NCI-H526 treated with DMSO at 0.1 percent for 48 hours (cell line): Measurements from ENCODE around the gene B2M.
"Not testable (repeated sequence)": the region's sequence is repeated elsewhere in the genome, so short reads cannot be mapped to it uniquely, and the experiment has no call there.

Experiments
- DNase-seq: peaks from one replicate; lab custom pipeline; 2025; lab: John Stamatoyannopoulos, UW

Gene B2M

DNA sequence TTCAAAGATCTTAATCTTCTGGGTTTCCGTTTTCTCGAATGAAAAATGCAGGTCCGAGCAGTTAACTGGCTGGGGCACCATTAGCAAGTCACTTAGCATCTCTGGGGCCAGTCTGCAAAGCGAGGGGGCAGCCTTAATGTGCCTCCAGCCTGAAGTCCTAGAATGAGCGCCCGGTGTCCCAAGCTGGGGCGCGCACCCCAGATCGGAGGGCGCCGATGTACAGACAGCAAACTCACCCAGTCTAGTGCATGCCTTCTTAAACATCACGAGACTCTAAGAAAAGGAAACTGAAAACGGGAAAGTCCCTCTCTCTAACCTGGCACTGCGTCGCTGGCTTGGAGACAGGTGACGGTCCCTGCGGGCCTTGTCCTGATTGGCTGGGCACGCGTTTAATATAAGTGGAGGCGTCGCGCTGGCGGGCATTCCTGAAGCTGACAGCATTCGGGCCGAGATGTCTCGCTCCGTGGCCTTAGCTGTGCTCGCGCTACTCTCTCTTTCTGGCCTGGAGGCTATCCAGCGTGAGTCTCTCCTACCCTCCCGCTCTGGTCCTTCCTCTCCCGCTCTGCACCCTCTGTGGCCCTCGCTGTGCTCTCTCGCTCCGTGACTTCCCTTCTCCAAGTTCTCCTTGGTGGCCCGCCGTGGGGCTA lies at the start of gene B2M, which contains the start of gene PATL2:
B2M (plus strand) TSS at position 422 of the 647 bp plus-strand sequence; CDS start at position 452, 30 bp downstream.
PATL2 (minus strand) TSS at position 228 of the 647 bp plus-strand sequence. CDS start 34,833 bp downstream, outside the sequence.
- peak; percentile 94 for DNase-seq

DNA sequence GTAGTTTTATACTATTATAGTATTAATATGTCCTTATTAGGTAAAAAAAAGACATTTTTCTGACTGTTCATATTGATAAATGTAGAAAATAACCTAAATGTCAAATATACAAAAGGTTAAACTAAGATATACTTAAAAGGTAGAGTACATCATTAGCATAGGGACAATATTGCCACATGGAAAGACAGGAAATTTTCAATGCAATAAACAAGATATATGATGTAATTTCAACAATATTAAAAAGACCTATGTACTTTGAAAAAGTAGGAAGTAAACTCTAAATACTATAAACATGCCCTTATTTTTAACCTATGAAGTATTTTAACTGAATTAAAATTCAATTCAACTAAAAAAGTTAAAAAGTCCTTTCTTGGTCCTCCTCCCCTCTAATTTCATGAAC lies 49.7 kb upstream of the B2M start:
- no peak for DNase-seq

DNA sequence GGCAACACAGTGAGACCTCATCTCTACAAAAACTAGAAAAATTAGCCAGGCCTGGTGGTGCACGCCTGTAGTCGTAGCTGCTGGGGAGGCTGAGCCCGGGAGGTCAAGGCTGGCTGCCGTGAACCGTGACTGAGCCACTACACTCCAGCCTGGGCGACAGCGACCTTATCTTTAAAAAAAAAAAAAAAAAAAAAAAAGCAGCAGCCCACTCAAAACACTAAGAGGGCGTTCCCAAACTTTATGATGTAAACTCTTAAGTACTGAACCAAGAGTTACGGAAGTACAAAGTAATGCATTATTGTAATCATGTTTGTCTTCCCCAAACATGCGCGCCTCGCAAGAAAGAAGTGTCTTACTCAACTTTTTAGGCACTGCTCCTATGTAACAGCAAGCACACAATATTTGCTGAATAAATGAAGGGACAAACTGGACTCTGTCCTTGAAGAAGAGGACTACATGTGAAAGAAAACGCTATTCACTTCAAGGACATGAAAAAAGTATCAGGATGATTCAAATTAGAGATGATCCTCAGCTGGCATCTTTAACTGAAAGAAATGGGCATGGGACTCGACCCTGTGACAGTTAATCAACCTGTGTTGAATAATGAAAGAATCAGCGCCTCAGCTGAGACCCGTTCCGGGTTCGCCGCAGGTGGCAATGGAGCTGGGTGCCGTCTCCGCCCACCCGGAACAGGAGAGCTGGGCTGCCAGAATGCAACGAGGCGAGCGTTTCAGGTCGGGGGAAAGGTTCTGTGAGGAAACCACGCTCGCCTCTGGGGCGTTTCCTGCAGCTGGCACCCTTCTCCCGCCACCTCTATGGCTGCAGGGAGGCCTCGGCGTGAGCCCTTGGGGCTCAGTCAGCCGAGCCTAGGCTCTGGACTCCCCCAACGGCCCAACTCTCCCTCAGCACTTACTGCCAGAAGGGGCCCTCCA lies 48.6 kb upstream of the B2M start:
- DNase-seq = peak; percentile 57

DNA sequence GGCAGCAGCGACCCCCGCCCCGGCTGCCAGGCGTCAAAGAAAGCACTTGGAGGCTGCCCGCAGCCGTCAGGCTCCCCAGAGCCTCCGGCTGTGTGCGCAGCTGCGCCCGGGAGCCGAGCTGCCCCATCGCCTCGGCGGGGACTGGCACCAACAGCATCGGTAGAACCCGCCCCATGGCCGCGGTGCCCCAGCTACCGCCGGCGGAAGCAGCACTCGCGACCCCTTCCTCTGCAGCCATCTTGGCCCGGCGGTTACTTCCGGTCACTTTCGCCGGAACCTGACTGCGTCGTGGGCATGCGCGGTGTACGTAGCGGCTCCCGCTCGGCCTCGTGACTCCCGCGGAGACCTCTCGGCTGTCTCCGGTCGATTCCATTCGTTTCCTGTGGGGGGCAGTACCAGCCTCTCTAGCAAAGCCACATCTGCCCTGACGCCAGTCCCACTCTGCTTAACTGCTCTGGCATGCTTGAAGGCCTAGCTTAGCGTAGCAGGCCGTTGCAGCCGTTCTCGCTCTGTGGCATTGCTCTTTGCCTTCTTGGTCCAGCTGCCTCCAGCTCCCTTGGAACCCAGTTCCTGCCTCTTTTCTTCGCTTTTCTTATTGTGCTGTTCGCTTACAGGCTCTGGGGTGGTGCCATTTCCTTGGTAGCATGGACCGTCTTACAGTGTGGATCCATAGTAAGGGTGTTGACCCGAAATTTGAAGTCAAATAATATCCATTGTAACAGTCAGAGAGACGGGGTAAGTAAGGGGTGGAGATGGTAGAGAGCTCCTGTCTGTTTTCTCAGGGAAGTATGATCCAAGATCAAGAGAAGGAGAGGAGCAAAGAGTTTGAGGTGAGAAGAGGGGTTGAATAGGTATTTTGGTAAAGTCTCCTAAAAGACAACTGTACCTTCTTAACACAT lies 47.7 kb upstream of the B2M start, which contains the start of gene SPG11:
SPG11 (minus strand) TSS at position 253 of the 899 bp plus-strand sequence; CDS start at position 238, 15 bp downstream.
- DNase-seq = peak; percentile 96

DNA sequence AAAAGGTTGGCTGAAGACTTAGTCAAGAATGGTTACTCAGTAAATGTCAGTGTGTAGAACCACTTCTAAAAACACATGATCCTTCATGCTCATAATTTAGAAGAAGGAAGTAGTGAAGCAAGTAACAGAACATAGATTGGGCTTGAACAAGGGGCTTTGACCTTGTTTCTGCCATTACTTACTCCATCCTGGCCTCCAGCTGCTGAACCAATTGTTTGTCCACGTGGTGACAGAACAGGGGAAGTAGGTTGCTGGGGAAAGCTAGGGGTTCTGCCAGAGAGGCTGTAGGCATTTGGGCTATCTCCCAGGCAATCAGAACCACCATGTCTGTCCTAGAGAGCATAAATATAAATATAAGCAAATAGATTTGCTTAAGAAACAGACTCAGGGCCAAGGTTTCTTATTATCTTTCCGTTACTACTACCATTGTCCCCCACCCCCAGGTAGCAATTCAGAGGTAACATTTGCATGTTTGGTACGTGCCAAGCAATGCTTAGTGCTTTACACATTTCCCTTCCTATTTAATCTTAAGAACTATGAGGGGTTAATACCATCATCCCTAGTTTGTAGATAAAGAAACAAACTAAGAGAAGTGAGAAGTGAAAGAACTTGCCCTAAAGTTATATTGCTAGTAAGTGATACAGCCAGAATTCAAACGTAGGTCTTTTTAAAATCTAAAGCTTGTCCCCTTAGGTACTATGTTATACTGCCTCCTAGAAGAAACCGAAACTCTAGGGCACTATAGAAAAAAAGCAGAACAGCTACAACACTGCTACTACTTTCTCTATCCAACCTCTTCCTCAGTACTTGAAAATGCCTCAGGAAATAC lies 44.9 kb upstream of the B2M start:
- DNase-seq = no peak

DNA sequence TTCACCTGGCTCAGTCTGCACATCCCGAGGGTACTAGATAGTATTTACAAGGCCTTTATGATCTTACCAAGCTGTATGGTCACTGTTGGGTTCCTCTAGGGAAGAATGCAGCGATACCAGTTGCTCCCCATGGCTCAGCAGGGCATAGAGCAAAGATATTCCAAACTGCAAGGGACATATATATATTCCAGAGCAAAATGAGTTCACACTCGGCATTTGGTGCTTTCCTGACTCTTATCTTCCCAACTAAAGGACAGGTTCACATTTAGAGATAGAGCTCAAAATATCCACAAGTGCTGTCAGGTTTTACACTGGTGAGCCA lies 44.3 kb upstream of the B2M start:
- no peak for DNase-seq

DNA sequence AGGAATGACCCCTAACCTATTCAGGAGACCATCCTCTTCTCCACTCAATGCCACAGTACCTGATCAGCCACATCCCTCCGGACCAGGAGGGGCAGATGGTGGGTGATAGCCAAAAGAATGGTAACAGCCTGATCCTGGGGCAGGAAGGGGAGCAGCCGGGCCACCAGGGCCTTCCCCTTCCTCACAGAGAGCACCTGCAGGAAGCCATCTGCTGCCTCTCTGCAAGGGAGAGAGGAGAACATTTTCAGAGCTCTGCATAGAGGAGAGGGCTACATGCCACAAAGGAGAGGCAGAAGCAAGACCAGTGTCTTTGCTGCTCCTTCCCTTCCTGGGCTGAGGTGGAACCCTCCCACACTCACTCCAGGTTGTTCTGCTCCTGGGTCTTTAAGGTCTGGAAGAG lies 42.4 kb upstream of the B2M start:
- DNase-seq = no peak

DNA sequence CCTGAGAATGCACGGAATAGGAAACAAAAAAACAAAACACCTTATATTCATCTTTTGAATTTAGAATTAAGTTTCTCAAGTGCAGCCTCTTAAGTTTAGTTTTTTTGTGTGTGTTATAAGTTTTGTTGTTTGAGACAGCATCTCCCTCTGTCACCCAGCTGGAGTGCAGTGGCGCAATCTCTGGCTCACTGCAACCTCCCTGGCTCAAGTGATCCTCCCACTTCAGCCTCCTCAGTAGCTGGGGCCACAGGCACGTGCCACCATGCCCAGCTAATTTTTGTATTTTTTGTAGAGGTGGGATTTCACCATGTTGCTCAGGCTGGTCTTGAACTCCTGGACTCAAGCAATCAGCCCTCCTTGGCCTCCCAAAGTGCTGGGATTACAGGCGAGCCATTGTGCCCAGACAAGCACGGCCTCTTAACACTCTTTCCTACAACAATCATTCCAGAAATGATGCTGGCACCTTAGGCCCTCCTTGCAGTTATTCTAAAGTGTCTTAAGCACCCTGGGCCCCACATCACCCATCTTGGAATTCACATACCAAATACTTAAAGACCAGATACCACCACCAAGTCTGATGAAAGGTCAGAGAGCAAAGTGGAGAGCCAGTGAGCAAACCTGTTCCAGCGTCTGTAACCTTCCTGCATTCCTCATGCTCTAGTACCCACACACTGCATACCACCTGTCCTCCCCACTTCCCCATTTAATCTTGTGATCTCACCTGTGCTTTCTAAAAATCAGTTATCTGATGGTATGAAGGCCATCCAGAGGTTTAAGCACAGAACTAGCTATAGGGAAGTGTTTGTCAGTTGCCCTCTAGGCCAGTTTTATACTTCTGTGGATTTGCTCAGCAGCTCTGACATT lies 41.0 kb upstream of the B2M start:
- DNase-seq = no peak

DNA sequence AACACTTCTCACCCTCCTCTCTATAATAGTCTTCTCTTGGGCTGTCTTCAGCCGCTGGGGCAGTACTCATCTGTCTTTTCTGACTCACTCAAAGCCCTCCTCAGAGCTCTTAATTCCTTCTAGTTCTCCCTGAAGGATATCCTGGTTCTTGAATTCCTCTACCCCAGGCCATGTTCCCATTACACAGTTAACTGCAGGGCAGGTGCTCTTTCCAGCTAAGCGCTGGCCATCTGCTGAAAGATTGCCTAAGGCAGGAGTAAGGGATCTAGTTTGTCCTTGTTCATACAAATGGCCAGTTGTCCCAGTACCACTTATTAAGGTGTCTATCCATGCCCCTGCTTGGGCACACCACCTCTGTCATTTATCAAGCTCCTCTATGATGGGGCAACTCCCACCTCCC lies 37.7 kb upstream of the B2M start:
- no peak for DNase-seq

DNA sequence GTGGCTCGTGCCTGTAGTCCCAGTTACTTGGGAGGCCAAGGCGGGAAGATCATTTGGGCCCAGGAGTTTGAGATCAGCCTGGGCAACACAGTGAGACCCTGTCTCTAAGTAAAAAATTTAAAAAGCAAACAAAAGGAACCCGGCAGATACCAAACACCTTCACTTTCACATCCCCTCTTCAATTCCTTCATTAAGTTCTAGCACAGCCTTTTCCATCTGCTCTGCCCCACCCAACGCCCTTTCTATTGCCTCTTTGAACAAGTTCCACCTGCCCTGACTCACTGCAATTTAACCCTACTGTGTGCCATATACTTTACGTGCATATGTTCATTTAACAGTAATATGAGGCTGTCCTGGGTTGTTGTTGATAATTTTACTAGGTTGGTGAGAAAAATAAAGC lies 35.4 kb upstream of the B2M start:
- DNase-seq = no peak

DNA sequence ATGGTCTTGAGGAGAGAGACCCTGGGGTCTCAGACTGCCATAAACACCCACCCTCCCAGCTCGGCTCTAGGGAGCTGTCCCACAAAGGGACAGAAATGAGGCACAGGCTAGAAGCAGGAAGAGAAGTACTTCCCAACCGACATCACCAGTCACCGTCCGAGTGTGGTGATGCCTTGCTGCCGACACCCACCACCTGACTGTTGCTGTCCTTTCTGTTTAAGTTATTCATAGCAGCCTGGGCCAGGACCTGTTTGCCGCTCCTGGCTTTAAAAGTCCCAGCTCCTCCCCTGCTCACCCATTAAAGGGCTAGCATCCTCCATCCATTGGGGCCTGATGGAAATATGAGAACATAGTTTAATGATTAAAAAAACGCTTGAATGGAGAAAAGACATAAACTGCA lies 34.6 kb upstream of the B2M start:
- no peak for DNase-seq

DNA sequence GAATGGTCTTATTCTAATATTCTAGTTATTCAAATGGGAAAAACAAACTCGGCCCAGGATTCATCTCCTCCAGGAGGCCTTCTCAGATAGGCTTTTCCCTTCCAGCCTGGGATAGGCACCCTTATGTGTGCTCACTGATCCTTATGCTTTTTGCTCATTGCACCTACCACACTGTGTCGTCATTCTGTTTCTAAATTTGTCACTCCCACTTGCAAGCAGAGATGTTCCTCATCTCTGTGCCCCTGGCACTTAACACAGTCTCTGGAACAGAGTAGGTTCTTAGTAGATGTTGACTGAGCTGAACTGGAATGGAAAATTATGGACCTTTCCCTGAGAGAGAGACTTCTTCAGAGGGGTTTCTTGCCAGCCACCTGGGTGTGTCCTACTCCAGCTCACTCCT lies 29.1 kb upstream of the B2M start:
- no peak for DNase-seq

DNA sequence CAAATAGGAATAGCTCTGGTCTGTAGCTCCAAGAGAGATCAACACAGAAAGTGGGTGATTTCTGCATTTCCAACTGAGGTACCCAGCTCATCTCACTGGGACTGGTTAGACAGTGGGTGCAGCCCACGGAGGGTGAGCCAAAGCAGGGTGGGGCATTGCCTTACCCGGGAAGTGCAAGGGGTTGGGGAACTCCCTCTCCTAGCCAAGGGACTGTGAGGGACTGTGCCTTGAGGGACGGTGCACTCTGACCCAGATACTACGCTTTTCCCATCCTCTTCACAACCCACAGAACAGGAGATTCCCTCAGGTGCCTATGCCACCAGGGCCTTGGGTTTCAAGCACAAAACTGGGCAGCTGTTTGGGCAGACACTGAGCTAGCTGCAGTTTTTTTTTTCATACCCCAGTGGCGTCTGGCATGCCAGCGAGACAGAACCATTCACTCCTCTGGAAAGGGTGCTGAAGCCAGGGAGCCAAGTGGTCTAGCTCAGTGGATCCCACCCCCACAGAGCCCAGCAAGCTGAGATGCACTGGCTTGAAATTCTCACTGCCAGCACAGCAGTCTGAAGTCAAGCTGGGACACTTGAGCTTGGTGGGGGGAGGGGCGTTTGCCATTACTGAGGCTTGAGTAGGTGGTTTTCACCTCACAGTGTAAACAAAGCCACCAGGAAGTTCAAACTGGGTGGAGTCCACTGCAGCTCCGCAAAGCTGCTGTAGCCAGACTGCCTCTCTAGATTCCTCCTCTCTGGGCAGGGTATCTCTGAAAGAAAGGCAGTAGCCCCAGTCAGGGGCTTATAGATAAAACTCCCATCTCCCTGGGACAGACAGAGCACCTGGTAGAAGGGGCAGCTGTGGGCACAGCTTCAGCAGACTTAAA lies 28.3 kb upstream of the B2M start:
- DNase-seq = peak; percentile 53

DNA sequence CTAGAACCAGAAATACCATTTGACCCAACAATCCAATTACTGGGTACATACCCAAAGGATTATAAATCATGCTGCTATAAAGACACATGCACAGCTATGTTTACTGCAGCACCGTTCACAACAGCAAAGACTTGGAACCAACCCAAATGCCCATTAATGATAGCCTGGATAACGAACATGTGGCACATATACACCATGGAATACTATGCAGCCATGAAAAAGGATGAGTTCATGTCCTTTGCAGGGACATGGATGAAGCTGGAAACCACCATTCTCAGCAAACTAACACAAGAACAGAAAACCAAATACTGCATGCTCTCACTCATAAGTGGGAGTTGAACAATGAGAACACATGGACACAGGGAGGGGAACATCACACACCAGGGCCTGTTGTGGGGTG lies 22.0 kb upstream of the B2M start:
- not testable (repeated sequence) for DNase-seq

DNA sequence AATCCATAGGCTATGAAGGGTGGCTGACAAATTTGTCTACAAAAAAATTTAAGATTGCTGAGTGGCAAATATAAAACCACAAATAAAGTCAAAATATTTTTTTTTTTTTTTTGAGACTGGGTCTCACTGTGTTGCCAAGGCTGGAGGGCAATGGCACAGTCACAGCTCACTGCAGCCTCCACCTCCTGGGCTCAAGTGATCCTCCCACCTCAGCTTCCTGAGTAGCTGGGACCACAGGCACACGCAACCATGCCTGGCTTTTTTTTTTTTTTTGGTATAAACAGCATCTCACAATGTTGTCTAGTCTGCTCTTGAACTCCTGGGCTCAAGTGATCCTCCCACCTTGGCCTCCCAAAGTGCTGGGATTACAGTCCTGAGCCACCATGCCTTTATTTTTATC lies 21.1 kb upstream of the B2M start:
- not testable (repeated sequence) for DNase-seq

DNA sequence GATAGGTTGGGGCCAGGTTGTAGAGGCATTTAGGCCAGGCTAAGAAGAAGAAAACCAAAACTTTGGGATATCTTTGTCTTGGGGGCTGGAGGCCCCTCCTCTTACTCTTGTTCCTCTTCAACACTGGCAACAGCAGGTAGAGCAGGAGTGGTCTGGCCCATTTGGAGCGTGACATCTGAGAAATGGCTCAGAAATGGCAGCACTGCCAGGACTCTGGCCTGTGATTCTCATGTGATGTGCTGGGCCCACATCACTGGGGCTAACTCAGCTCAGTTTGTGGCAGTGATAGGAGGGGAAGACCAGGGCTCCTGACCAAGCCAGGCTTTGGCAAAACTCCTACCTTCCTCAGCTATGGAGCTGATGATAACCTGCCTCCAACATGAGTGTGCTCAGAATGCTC lies 18.7 kb upstream of the B2M start:
- DNase-seq = no peak

DNA sequence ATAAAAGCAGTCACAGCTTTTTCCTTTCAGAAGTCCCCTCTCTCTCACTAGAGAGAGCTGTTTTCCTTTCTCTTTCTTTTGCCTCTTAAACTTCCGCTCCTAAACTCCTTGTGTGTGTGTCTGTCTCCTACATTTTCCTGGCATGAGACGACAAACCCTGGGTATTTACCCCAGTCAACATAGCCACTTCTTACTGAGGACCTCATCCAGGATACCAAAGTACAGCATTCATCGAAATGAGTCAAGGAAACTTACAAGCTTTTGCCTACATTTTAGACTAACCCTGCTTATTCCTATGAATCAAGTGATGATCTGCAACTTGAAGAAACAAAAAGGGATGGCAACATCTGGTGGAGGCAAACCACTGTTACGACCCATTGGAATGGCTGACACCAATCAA lies 16.9 kb upstream of the B2M start:
- no peak for DNase-seq

DNA sequence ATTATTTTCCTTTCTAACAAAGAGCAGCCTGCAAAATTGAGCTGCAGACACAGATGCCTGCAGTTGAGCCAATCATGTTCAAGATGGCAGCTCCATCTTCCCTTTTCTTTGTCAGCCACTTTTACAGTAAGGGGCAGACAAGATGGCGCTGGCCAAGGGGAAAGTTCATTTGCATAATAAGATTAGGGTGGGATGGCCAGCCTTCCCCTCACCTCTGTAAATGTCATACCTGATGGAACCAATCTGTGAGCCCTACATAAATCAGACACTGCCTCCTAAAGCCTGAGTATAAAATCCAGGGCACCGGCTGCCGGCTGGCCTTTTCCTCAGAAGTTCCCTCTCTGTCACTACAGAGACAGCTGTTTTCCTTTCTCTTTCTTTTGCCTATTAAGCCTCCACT lies 16.0 kb upstream of the B2M start:
- DNase-seq = no peak

DNA sequence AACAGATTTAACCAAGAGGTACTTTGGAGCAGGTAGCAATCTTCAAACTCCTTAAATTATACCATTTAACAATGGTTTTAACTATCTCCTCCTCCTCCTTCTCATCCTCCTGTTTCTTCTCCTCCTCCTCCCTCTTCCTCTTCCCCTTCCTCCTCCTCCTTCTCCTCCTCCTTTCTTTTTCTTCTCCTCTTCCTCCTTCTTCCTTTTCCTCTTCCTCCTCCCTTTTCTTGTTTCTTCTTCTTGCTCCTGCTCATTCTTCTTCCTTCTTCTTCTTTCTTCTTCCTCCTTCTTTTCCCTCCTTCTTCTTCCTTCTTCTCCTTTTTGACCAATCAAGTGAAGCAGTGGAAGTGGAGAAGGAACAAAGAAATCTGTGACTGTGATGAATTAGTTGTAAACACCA lies 14.3 kb upstream of the B2M start:
- no peak for DNase-seq
